GM20431 (cell line): ENCODE results near the gene ADGRA1.
"Not testable (repeated sequence)": the region's sequence is repeated elsewhere in the genome, so short reads cannot be mapped to it uniquely, and the experiment has no call there.

Source experiments
- in situ Hi-C: fragments of 300-500 bp; cut with MseI, MboI; formaldehyde crosslinking; loops from one replicate; pipeline ENCODE4 v1.15.0; 2020; ENCODE audit warnings: low sequenced_read_pairs; ENCODE audit not compliant: unreplicated experiment

ADGRA1 gene

GRCh38 chr10:133053527-133054133, 34.1 kb upstream of the ADGRA1 start:
- in situ Hi-C loops: not testable (repeated sequence)

DNA sequence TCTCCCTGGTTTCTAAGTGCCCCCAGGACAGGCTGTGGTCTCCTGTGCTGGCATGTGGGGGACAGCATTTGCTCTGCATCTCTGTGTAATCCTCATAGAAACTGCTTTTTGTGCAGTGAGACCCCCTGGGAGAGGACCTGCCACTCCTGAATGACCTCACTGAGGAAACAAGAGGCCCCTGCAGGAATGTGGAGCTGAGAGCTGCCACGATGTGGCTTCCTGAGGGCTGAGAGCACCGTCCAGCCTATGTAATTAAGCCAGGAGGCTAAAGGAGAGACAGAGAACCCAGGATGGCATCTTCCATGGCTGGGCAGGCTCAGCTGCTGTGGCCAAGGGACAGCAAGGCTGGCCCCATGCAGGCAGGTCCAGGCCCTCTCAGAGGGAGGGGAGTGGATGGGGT, 32.3 kb upstream of the ADGRA1 start:
- in situ Hi-C loops: no loop called here

- in situ Hi-C loops: no loop called here
Observed at GRCh38 chr10:133056001-133056400, 31.7 kb upstream of the ADGRA1 start.

- in situ Hi-C loops: no loop called here
Observed at GRCh38 chr10:133056651-133057178, 31.0 kb upstream of the ADGRA1 start.

- in situ Hi-C loops: no loop called here
Observed at GRCh38 chr10:133058331-133059092, 29.2 kb upstream of the ADGRA1 start.

DNA sequence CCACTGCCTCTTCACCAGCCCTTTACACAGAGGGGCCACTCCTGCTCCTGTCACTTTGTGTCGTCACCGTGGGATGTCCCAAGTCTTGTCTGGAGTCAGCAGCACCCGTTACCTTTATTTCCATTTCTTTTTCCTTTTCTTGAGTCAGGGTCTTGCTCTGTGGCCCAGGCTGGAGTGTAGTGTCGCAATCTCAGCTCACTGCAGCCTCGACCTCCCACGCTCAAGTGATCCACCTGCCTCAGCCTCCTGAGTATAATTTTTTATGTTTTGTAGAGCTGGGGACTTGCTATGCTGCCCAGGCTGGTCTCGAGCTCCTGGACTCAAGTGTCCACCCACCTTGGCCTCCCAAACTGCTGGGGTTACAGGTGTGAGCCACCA, 28.6 kb upstream of the ADGRA1 start:
- in situ Hi-C loops: no loop called here

- in situ Hi-C loops: no loop called here
Observed at GRCh38 chr10:133059571-133059970, 28.2 kb upstream of the ADGRA1 start.

DNA sequence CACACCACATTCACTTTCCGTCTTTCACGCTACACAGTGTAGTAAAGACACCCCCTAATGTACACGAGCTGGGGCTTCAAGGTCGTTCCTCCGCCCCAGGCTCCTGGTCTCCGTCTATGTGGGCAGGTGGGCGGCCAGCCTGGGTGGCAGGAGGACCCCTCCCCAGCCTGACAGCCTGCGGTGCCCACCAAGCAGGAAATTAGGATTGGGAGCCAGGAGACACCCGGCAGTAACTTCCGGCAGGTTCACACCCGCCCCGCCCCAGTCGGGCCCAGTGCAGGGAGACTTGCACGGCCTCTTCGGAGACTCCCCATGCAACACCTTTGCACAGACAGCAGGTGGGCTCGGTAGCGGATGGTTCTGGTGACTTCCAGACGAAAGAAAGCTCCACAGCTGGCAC, 27.7 kb upstream of the ADGRA1 start:
- in situ Hi-C loops: no loop called here

- in situ Hi-C loops: no loop called here
Observed at GRCh38 chr10:133060466-133060865, 27.3 kb upstream of the ADGRA1 start.

GRCh38 chr10:133060881-133061280, 26.8 kb upstream of the ADGRA1 start:
- in situ Hi-C loops: no loop called here

GRCh38 chr10:133061296-133062038, 26.3 kb upstream of the ADGRA1 start:
- in situ Hi-C loops: no loop called here

- in situ Hi-C loops: no loop called here
Observed at GRCh38 chr10:133062085-133062484, 25.6 kb upstream of the ADGRA1 start.

- in situ Hi-C loops: no loop called here
Observed at GRCh38 chr10:133062635-133063034, 25.1 kb upstream of the ADGRA1 start.

GRCh38 chr10:133067149-133068105, 20.3 kb upstream of the ADGRA1 start:
- in situ Hi-C loops: no loop called here

GRCh38 chr10:133068111-133069032, 19.4 kb upstream of the ADGRA1 start:
- in situ Hi-C loops: no loop called here

DNA sequence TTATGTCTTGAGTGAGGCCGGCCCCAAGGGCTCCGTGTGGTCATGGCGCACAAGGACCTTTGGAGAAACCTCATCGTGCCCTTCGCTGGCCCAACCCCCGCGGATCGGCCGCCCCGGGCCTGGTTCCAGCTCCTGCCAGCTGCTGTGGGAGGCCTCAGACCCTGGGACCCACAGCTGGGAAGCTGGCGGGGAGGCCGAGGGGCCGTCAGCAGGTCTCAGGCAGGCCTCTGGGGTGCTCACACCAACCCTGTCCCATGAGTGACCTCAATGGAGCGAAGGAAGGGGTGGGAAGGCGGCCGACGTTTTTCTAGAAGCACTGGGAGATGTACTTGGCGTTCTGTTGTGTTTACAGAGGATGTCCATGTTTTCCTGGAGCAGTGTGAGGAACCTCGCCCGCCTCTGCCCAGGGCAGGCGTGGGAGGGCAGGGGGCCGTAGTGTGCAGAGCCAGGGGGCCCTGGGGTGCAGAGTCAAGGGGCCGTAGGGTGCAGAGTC, 18.6 kb upstream of the ADGRA1 start:
- in situ Hi-C loops: no loop called here

DNA sequence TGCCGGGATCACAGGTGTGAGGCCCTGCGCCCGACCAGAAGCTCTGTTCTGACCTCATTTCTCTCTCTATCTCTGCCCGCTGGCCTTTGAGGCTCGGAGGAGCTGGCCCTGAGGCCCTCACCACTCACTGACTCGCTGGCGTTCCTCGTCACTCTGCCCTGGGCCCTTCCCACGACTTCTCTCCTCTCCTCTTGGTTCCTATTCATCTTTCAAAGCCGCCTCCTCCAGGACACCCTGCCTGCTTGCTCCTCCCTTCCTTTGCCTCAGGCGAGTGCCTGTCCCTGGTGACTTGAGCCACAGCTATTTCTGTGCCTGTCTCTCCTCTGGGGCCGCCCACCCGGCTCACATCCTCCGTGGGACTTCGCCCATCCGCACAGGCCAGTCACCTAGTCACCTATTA, 17.3 kb upstream of the ADGRA1 start:
- in situ Hi-C loops: no loop called here

GRCh38 chr10:133070810-133071209, 16.9 kb upstream of the ADGRA1 start:
- in situ Hi-C loops: no loop called here

GRCh38 chr10:133071733-133072132, 16.0 kb upstream of the ADGRA1 start:
- in situ Hi-C loops: no loop called here
